PC-9 (cell line): ENCODE results near the gene FLAD1. TPM values are rescaled to one million over a fixed set of nuclear protein-coding genes. Genes with fewer than 3 reads are reported as not detected.

Experiments
- BruUV-seq: library from RNA; stranded (reverse); fragments of 400-500 nt; replicated peaks from 2 replicates; lab custom pipeline; 2021; lab: Mats Ljungman, UMichigan
- CTCF ChIA-PET: fragments of 300-600 bp; sonication (Branson Sonifier 250); formaldehyde crosslinking; loops from one replicate; lab custom pipeline; 2022; ENCODE audit warnings: antibody characterized with exemption; lab: Charles Lee
- POLR2A ChIA-PET: fragments of 300-600 bp; sonication (Branson Sonifier 250); formaldehyde crosslinking; loops from one replicate; lab custom pipeline; 2022; ENCODE audit warnings: antibody characterized with exemption; ENCODE audit not compliant: unreplicated experiment; lab: Charles Lee
- DNase-seq, 2 experiments: peaks; one replicate each; pipeline versions ENCODE4 v3.0.0 to v3.0.0-alpha.2; 2015 to 2022; ENCODE audit warnings: mixed read lengths in 1 of 2
- H2AFZ ChIP-seq: fragments of 200-600 bp; sonication (generic); 2 replicates; pipeline ENCODE4 v1.8.1; 2017; ENCODE audit warnings: antibody characterized with exemption
- H3F3A ChIP-seq: fragments of 200-600 bp; sonication (generic); 2 replicates; pipeline ENCODE4 v1.8.1; 2017; ENCODE audit warnings: antibody characterized with exemption, mild to moderate bottlenecking, low read depth; ENCODE audit not compliant: insufficient read depth
- H3K27ac ChIP-seq: fragments of 200-600 bp; sonication (generic); 2 replicates; pipeline ENCODE4 v1.6.1; 2016; ENCODE audit warnings: mixed run types
- H3K27me3 ChIP-seq: fragments of 200-600 bp; sonication (generic); 2 replicates; pipeline ENCODE4 v1.6.1; 2016; ENCODE audit warnings: low read depth, mixed run types; ENCODE audit not compliant: insufficient read depth
- H3K36me3 ChIP-seq: fragments of 200-600 bp; sonication (generic); 2 replicates; pipeline ENCODE4 v1.6.1; 2016; ENCODE audit warnings: low read depth, mixed run types
- H3K4me1 ChIP-seq: fragments of 200-600 bp; sonication (generic); replicated peaks from 2 replicates; pipeline ENCODE4 v1.6.1; 2016; ENCODE audit warnings: mixed run types; ENCODE audit not compliant: insufficient read depth
- H3K4me2 ChIP-seq: fragments of 200-600 bp; sonication (generic); 2 replicates; pipeline ENCODE4 v1.6.1; 2017; ENCODE audit warnings: mixed run types
- H3K4me3 ChIP-seq: fragments of 200-600 bp; sonication (generic); 2 replicates; pipeline ENCODE4 v1.6.1; 2016; ENCODE audit warnings: mixed run types
- H3K79me2 ChIP-seq: fragments of 200-600 bp; sonication (generic); 2 replicates; pipeline ENCODE4 v1.6.1; 2017; ENCODE audit warnings: low read depth, mixed run types
- H3K9me2 ChIP-seq: fragments of 200-600 bp; sonication (generic); 2 replicates; pipeline ENCODE4 v1.8.1; 2017; ENCODE audit warnings: mild to moderate bottlenecking; ENCODE audit not compliant: insufficient read depth
- H3K9me3 ChIP-seq: fragments of 200-600 bp; sonication (generic); 2 replicates; pipeline ENCODE4 v1.8.1; 2016; ENCODE audit warnings: low read depth; ENCODE audit not compliant: insufficient read depth
- H4K20me1 ChIP-seq: fragments of 200-600 bp; sonication (generic); 2 replicates; pipeline ENCODE4 v1.8.1; 2017; ENCODE audit not compliant: insufficient read depth
- CTCF ChIP-seq: fragments of 200-600 bp; sonication (generic); conservative IDR thresholded peaks from 2 replicates; pipeline ENCODE4 v1.6.1; 2017; ENCODE audit warnings: mixed run types, antibody characterized with exemption, mild to moderate bottlenecking, moderate library complexity
- EZH2 ChIP-seq: fragments of 200-600 bp; sonication (generic); IDR thresholded peaks from 2 replicates; pipeline ENCODE4 v1.8.0; 2017; ENCODE audit warnings: antibody characterized with exemption, low read depth
- intact Hi-C: fragments of 100-400 bp; cut with micrococcal nuclease; formaldehyde crosslinking; loops from one replicate; pipeline ENCODE4 v1.10.0; 2022; ENCODE audit not compliant: unreplicated experiment
- total RNA-seq: library from RNA; stranded (reverse); gene quantifications from 2 replicates; pipeline ENCODE4 v1.2.3, GENCODE V29; 2021

The FLAD1 gene
- total RNA-seq, 1 experiment from 2014 or later = 54.2 TPM

GRCh38 chr1:155010211-155010918 lies 27.2 kb downstream of the FLAD1 start:
- peaks cover 36% of the 10 kb centered on the region for H4K20me1 ChIP-seq
- peaks cover 29% of the 10 kb centered on the region for H3F3A ChIP-seq
- no peak overlapping the region for H3K27ac ChIP-seq
- POLR2A ChIA-PET = no interaction called here
- H3K79me2 ChIP-seq = peaks cover 38% of the 10 kb centered on the region
- TF ChIP-seq EZH2 (no peak), CTCF (no peak)
- no peak overlapping the region for H2AFZ ChIP-seq
- CTCF ChIA-PET = interaction anchor here (0.5 kb wide), 1 partner anchor 476 kb away, joined by 3 read pairs; no protein-coding TSS in a partner anchor
- no peak overlapping the region for H3K4me3 ChIP-seq
- no peaks in the 10 kb centered on the region for H3K27me3 ChIP-seq
- no peaks in the 10 kb centered on the region for H3K9me3 ChIP-seq
- H3K4me1 ChIP-seq = no peaks in the 10 kb centered on the region; the same call in none of the 2 replicates
- no peak overlapping the region for H3K4me2 ChIP-seq
- H3K9me2 ChIP-seq = no peaks in the 10 kb centered on the region
- no peaks in the 10 kb centered on the region for H3K36me3 ChIP-seq
- BruUV-seq = no TSS peak
- DNase-seq = no peak
- intact Hi-C loops = no loop called here

GRCh38 chr1:155011004-155011416 lies 27.9 kb downstream of the FLAD1 start:
- POLR2A ChIA-PET = no interaction called here
- DNase-seq = no peak
- H3K9me2 ChIP-seq = no peaks in the 10 kb centered on the region
- H4K20me1 ChIP-seq = peaks cover 36% of the 10 kb centered on the region
- H3K4me3 ChIP-seq = no peak overlapping the region
- H2AFZ ChIP-seq = no peak overlapping the region
- peaks cover 29% of the 10 kb centered on the region for H3F3A ChIP-seq
- H3K27ac ChIP-seq = no peak overlapping the region
- H3K4me2 ChIP-seq = no peak overlapping the region
- CTCF ChIA-PET = no interaction called here
- TF ChIP-seq EZH2 (no peak), CTCF (no peak)
- intact Hi-C loops = no loop called here
- no TSS peak for BruUV-seq
- H3K36me3 ChIP-seq = no peaks in the 10 kb centered on the region
- H3K27me3 ChIP-seq = no peaks in the 10 kb centered on the region
- H3K4me1 ChIP-seq = no peaks in the 10 kb centered on the region; the same call in none of the 2 replicates
- no peaks in the 10 kb centered on the region for H3K9me3 ChIP-seq
- H3K79me2 ChIP-seq = peaks cover 32% of the 10 kb centered on the region

- Histone ChIP-seq H3K4me1 (peaks cover 3% of the 10 kb centered on the region), H3K36me3 (no peaks in the 10 kb centered on the region), H3K9me3 (no peaks in the 10 kb centered on the region), H4K20me1 (peaks cover 36% of the 10 kb centered on the region), H3K4me3 (no peak overlapping the region), H3F3A (peaks cover 33% of the 10 kb centered on the region), H2AFZ (no peak overlapping the region), H3K79me2 (peaks cover 27% of the 10 kb centered on the region), H3K9me2 (no peaks in the 10 kb centered on the region), H3K27me3 (no peaks in the 10 kb centered on the region), H3K27ac (no peak overlapping the region), H3K4me2 (no peak overlapping the region)
- DNase-seq = no peak
- POLR2A ChIA-PET = interaction anchor here (0.5 kb wide), 1 partner anchor 56 kb away, joined by 8 read pairs; the partner anchor contains the start of gene PBXIP1
- TF ChIP-seq CTCF (no peak), EZH2 (no peak)
- BruUV-seq = no TSS peak
- CTCF ChIA-PET = no interaction called here
- intact Hi-C loops = no loop called here
These were observed 28.4 kb downstream of the FLAD1 start for GRCh38 chr1:155011437-155012025.
